H1 (cell line): ENCODE measurements around the gene GSDMA. TPM values are rescaled to one million over a fixed set of nuclear protein-coding genes. Genes with fewer than 3 reads are reported as not detected.

Experiments used
- CTCF ChIA-PET: fragments of 300-600 bp; sonication (Branson Sonifier 250); formaldehyde crosslinking; loops from one replicate; lab custom pipeline; 2021; ENCODE audit not compliant: partially characterized antibody; lab: Charles Lee
- POLR2A ChIA-PET: fragments of 300-600 bp; sonication (Branson Sonifier 250); formaldehyde crosslinking; loops from one replicate; lab custom pipeline; 2021; ENCODE audit warnings: inconsistent platforms; ENCODE audit not compliant: partially characterized antibody; lab: Charles Lee
- DNase-seq, 2 experiments: peaks; one replicate each; pipeline versions ENCODE4 v3.0.0 to v3.0.0-alpha.2; 2010 to 2022; ENCODE audit warnings: low spot score in 2 of 2, low read depth in 1 of 2, mixed read lengths in 1 of 2
- FAIRE-seq: peaks from 2 replicates; lab custom pipeline; 2011; peaks lifted over from hg19 to GRCh38; lab: Jason Lieb, UNC
- H2AFZ ChIP-seq: 2 replicates; pipeline ENCODE4 v1.8.1; 2012; ENCODE audit warnings: low read length, inconsistent platforms
- H2AK5ac ChIP-seq: 2 replicates; pipeline ENCODE4 v1.6.1; 2013; ENCODE audit warnings: low read depth, low read length
- H2BK120ac ChIP-seq: replicated peaks from 2 replicates; pipeline ENCODE3; 2013; ENCODE audit warnings: low read depth, low read length, inconsistent platforms
- H2BK12ac ChIP-seq: 2 replicates; pipeline ENCODE4 v1.6.1; 2013; ENCODE audit warnings: low read depth, low read length
- H2BK15ac ChIP-seq: 2 replicates; pipeline ENCODE4 v1.6.1; 2013; ENCODE audit warnings: low read length
- H2BK20ac ChIP-seq: 2 replicates; pipeline ENCODE4 v1.6.1; 2013; ENCODE audit warnings: low read length
- H2BK5ac ChIP-seq: 2 replicates; pipeline ENCODE4 v1.6.1; 2013; ENCODE audit warnings: low read depth, low read length
- H3K14ac ChIP-seq: 2 replicates; pipeline ENCODE4 v1.6.1; 2013; ENCODE audit warnings: inconsistent platforms; ENCODE audit not compliant: insufficient read length
- H3K18ac ChIP-seq: 2 replicates; pipeline ENCODE4 v1.6.1; 2013; ENCODE audit warnings: low read length; ENCODE audit errors: extremely low read depth
- H3K23ac ChIP-seq: 2 replicates; pipeline ENCODE4 v1.6.1; 2013; ENCODE audit warnings: inconsistent platforms; ENCODE audit not compliant: insufficient read length
- H3K23me2 ChIP-seq: 2 replicates; pipeline ENCODE4 v1.6.1; 2013; ENCODE audit warnings: low read depth, low read length
- H3K27ac ChIP-seq: 2 replicates; pipeline ENCODE4 v1.6.1; 2011; ENCODE audit warnings: low read depth, low read length, inconsistent platforms
- H3K27me3 ChIP-seq, 4 experiments: replicated peaks in 1 of 4; 1 replicate in 1 of 4; 2 replicates in 3 of 4; pipeline versions ENCODE4 v1.6.1 to v1.8.1; 2011 to 2013; ENCODE audit warnings: low read length in 3 of 4, mild to moderate bottlenecking in 3 of 4, inconsistent platforms in 2 of 4, mixed read lengths in 2 of 4, moderate library complexity in 1 of 4; ENCODE audit not compliant: control insufficient read depth in 3 of 4, insufficient read depth in 3 of 4; ENCODE audit errors: extremely low read depth in 1 of 4
- H3K36me3 ChIP-seq, 4 experiments: 2 replicates each; pipeline versions ENCODE4 v1.6.1 to v1.8.1; 2011 to 2013; ENCODE audit warnings: mild to moderate bottlenecking in 4 of 4, low read length in 3 of 4, moderate library complexity in 2 of 4, control low read depth in 1 of 4, inconsistent platforms in 1 of 4; ENCODE audit not compliant: insufficient read depth in 4 of 4, control insufficient read depth in 2 of 4
- H3K4ac ChIP-seq: replicated peaks from 2 replicates; pipeline ENCODE3; 2013; ENCODE audit warnings: low read length, low read depth, mixed read lengths, inconsistent platforms; ENCODE audit not compliant: insufficient read length
- H3K4me1 ChIP-seq, 4 experiments: replicated peaks in 1 of 4; 1 replicate in 1 of 4; 2 replicates in 3 of 4; pipeline versions ENCODE4 v1.6.1 to v1.8.1; 2011 to 2013; ENCODE audit warnings: low read length in 3 of 4, inconsistent platforms in 2 of 4, mixed read lengths in 1 of 4; ENCODE audit not compliant: insufficient read depth in 4 of 4, control insufficient read depth in 3 of 4
- H3K4me2 ChIP-seq, 2 experiments: 2 replicates each; pipeline versions ENCODE4 v1.6.1 to v1.8.1; 2011 to 2013; ENCODE audit warnings: low read depth in 2 of 2, low read length in 2 of 2, control low read depth in 1 of 2, inconsistent platforms in 1 of 2, mild to moderate bottlenecking in 1 of 2; ENCODE audit not compliant: insufficient read depth in 1 of 2
- H3K4me3 ChIP-seq, 4 experiments: fragments of 200-600, 300-600 bp in 1 of 4; sonication (generic), shearing (Covaris generic), sonication (Bioruptor Twin) in 1 of 4; 2 replicates each; pipeline versions ENCODE4 v1.5.1 to v1.8.1; 2011 to 2016; ENCODE audit warnings: low read length in 4 of 4, low read depth in 3 of 4, control low read depth in 2 of 4, inconsistent platforms in 2 of 4, mild to moderate bottlenecking in 2 of 4, mixed read lengths in 1 of 4, moderate library complexity in 1 of 4; ENCODE audit not compliant: insufficient read depth in 2 of 4; ENCODE audit errors: extremely low read depth in 1 of 4
- H3K56ac ChIP-seq: replicated peaks from 2 replicates; pipeline ENCODE3; 2013; ENCODE audit warnings: low read depth, mild to moderate bottlenecking, mixed read lengths, low read length, inconsistent platforms; ENCODE audit not compliant: insufficient read length
- H3K79me1 ChIP-seq: 2 replicates; pipeline ENCODE4 v1.6.1; 2013; ENCODE audit warnings: low read depth, low read length, control low read depth
- H3K79me2 ChIP-seq, 2 experiments: 2 replicates each; pipeline versions ENCODE4 v1.6.1 to v1.8.1; 2012 to 2013; ENCODE audit warnings: low read length in 2 of 2, mild to moderate bottlenecking in 2 of 2, inconsistent platforms in 1 of 2; ENCODE audit not compliant: insufficient read depth in 2 of 2, control insufficient read depth in 1 of 2
- H3K9ac ChIP-seq, 4 experiments: replicated peaks in 1 of 4; 1 replicate in 1 of 4; 2 replicates in 3 of 4; pipeline versions ENCODE4 v1.6.1 to v1.8.1; 2011 to 2013; ENCODE audit warnings: low read depth in 3 of 4, low read length in 3 of 4, control low read depth in 2 of 4, mild to moderate bottlenecking in 2 of 4, moderate library complexity in 2 of 4, inconsistent platforms in 1 of 4; ENCODE audit errors: extremely low read depth in 1 of 4
- H3K9me3 ChIP-seq, 2 experiments: 2 replicates each; pipeline versions ENCODE4 v1.6.1 to v1.8.1; 2012 to 2013; ENCODE audit warnings: mild to moderate bottlenecking in 2 of 2, moderate library complexity in 2 of 2, control low read depth in 1 of 2, inconsistent platforms in 1 of 2, low read depth in 1 of 2, low read length in 1 of 2, mixed read lengths in 1 of 2; ENCODE audit not compliant: insufficient read depth in 2 of 2
- H4K20me1 ChIP-seq, 2 experiments: replicated peaks in 1 of 2; 2 replicates each; pipeline versions ENCODE3 to v1.8.1; 2011 to 2013; ENCODE audit warnings: inconsistent platforms in 2 of 2, low read length in 2 of 2, mild to moderate bottlenecking in 1 of 2; ENCODE audit not compliant: insufficient read depth in 2 of 2, control insufficient read depth in 1 of 2
- H4K5ac ChIP-seq: 2 replicates; pipeline ENCODE4 v1.6.1; 2013; ENCODE audit warnings: low read length, low read depth, mixed read lengths, inconsistent platforms; ENCODE audit not compliant: insufficient read length
- H4K8ac ChIP-seq: 2 replicates; pipeline ENCODE4 v1.8.0; 2013; ENCODE audit warnings: mild to moderate bottlenecking, moderate library complexity, low read length, inconsistent platforms; ENCODE audit not compliant: insufficient read depth; ENCODE audit errors: extremely low read depth
- H4K91ac ChIP-seq: replicated peaks from 2 replicates; pipeline ENCODE3; 2013; ENCODE audit warnings: low read length, mixed read lengths, inconsistent platforms; ENCODE audit not compliant: insufficient read length
- ASH2L ChIP-seq: fragments of 200-600, 300-600 bp; sonication (generic); IDR thresholded peaks from one replicate; pipeline ENCODE4 v1.7.1; 2017; ENCODE audit warnings: low read length
- BACH1 ChIP-seq: IDR thresholded peaks from 2 replicates; pipeline ENCODE4 v1.6.1; 2012; ENCODE audit warnings: low read length, improper control_type of control experiment
- CBX8 ChIP-seq: fragments of 300-800, 300-1000 bp; sonication (generic); IDR thresholded peaks from 2 replicates; pipeline ENCODE4 v1.7.1; 2016; ENCODE audit warnings: low read depth, low read length, borderline replicate concordance
- CTBP2 ChIP-seq: IDR thresholded peaks from 2 replicates; pipeline ENCODE4 v1.7.0; 2011; ENCODE audit warnings: borderline replicate concordance, mild to moderate bottlenecking, moderate library complexity, mixed read lengths, low read length; ENCODE audit not compliant: insufficient read depth, insufficient read length
- EZH2 ChIP-seq: fragments of 200-600 bp; sonication (generic); IDR thresholded peaks from 2 replicates; pipeline ENCODE4 v1.7.1; 2012; ENCODE audit warnings: low read depth, mild to moderate bottlenecking, moderate library complexity, low read length, inconsistent platforms; ENCODE audit not compliant: severe bottlenecking
- KDM1A ChIP-seq: fragments of 200-600, 300-600 bp; sonication (generic); IDR thresholded peaks from 2 replicates; pipeline ENCODE4 v1.7.1; 2016; ENCODE audit warnings: mild to moderate bottlenecking, low read length, borderline replicate concordance
- MAFK ChIP-seq: IDR thresholded peaks from 2 replicates; pipeline ENCODE4 v1.6.1; 2012; ENCODE audit warnings: low read depth, mild to moderate bottlenecking, improper control_type of control experiment, low read length
- PHF8 ChIP-seq: fragments of 200-600 bp; sonication (generic); conservative IDR thresholded peaks from 2 replicates; pipeline ENCODE4 v1.7.1; 2012; ENCODE audit warnings: low read depth, mild to moderate bottlenecking, inconsistent platforms, low read length, moderate library complexity
- POLR2AphosphoS5 ChIP-seq: IDR thresholded peaks from 2 replicates; pipeline ENCODE4 v1.6.1; 2011; ENCODE audit warnings: low read depth, low read length
- POU5F1 ChIP-seq: IDR thresholded peaks from 2 replicates; pipeline ENCODE4 v1.6.1; 2011; ENCODE audit warnings: low read depth, mild to moderate bottlenecking, low read length, moderate library complexity
- RAD21 ChIP-seq, 2 experiments: IDR thresholded peaks in 1 of 2; conservative IDR thresholded peaks in 1 of 2; 2 replicates each; pipeline ENCODE4 v1.6.1; 2011; ENCODE audit warnings: low read depth in 2 of 2, low read length in 2 of 2, improper control_type of control experiment in 1 of 2, inconsistent platforms in 1 of 2, mild to moderate bottlenecking in 1 of 2, moderate library complexity in 1 of 2
- SAP30 ChIP-seq: fragments of 300-600 bp; sonication (generic); IDR thresholded peaks from 2 replicates; pipeline ENCODE4 v1.7.1; 2012; ENCODE audit warnings: low read length, moderate library complexity, mild to moderate bottlenecking, inconsistent platforms; ENCODE audit not compliant: insufficient read depth, insufficient replicate concordance
- SP4 ChIP-seq: IDR thresholded peaks from 2 replicates; pipeline ENCODE4 v1.6.1; 2012; ENCODE audit warnings: low read length, inconsistent platforms
- WGBS, 2 experiments: shearing (Covaris generic) in 1 of 2; methylation state at CpG; one replicate each; pipeline versions ENCODE4 v1.1.6 to v1.1.7; 2013 to 2015; ENCODE audit warnings: low lambda C conversion rate in 2 of 2, mixed read lengths in 2 of 2, inconsistent platforms in 1 of 2, low coverage in 1 of 2, missing lambda C conversion rate in 1 of 2; ENCODE audit not compliant: insufficient replicate concordance in 2 of 2, insufficient coverage in 1 of 2, insufficient read length in 1 of 2; ENCODE audit errors: extremely low coverage in 1 of 2, missing lambda C conversion rate in 1 of 2; 5-methylcytosine and 5-hydroxymethylcytosine counted together
- polyA plus RNA-seq, 7 experiments: library from polyadenylated mRNA; depleted of rRNA in 3 of 7; stranded (reverse) in 5 of 7; unstranded in 2 of 7; fragments of >200 nt in 5 of 7; fragments of 200-250 nt in 2 of 7; gene quantifications; 1 replicate in 5 of 7; 2 replicates in 1 of 7; 4 replicates in 1 of 7; pipeline versions ENCODE4 v1.2.1 to v1.2.3, GENCODE V29; 2011 to 2013; ENCODE audit warnings: missing spikeins in 2 of 7, mixed read lengths in 2 of 7
- total RNA-seq: library from RNA; stranded (reverse); fragmentation: NEBNext Ultra II Directional; extraction: Animal tissue kit (Norgen Biotek cat#: 25700); gene quantifications from 2 replicates; pipeline ENCODE4 v1.2.1, GENCODE V29; 2021

The GSDMA gene
- total and polyA plus RNA-seq, 2 of the 8 experiments (the other 6 are each of a cell fraction or from before 2014, with no cell fraction given) = 0.03 TPM; not detected in 1

- H3K14ac ChIP-seq = no peak overlapping the region
- no peak overlapping the region for H2BK12ac ChIP-seq
- no peak overlapping the region for H2BK20ac ChIP-seq
- H2BK5ac ChIP-seq = no peak overlapping the region
- no peaks in the 10 kb centered on the region for H3K79me2 ChIP-seq
- H3K9me3 ChIP-seq = no peaks in the 10 kb centered on the region
- H3K79me1 ChIP-seq = no peaks in the 10 kb centered on the region
- WGBS, 2 experiments = 94% methylated on average over 14 of the region's 14 CpGs; no CpG with 5 or more reads in 1 of the 2 experiments
- no peak for DNase-seq
- no peak overlapping the region for H2BK120ac ChIP-seq
- H3K4me2 ChIP-seq = no peak overlapping the region
- H3K9ac ChIP-seq = no peak overlapping the region
- H3K23ac ChIP-seq = no peak overlapping the region
- H2AK5ac ChIP-seq = no peak overlapping the region
- H4K91ac ChIP-seq = no peak overlapping the region
- no peaks in the 10 kb centered on the region for H3K36me3 ChIP-seq
- no peak for FAIRE-seq
- H3K27me3 ChIP-seq = no peaks in the 10 kb centered on the region
- no peaks in the 10 kb centered on the region for H4K20me1 ChIP-seq
- no peak overlapping the region for H3K27ac ChIP-seq
- H2AFZ ChIP-seq = no peak overlapping the region
- no peak overlapping the region for H3K56ac ChIP-seq
- no peak overlapping the region for H3K4ac ChIP-seq
- H2BK15ac ChIP-seq = no peak overlapping the region
- H3K4me3 ChIP-seq = no peak overlapping the region
- CTCF ChIA-PET = interaction anchor here (0.6 to 5.9 kb wide), 3 partner anchors 14 to 65 kb away, joined by 3 to 28 read pairs (median 4); no protein-coding TSS in a partner anchor
- H3K23me2 ChIP-seq = no peaks in the 10 kb centered on the region
- no peak overlapping the region for H4K8ac ChIP-seq
- POLR2A ChIA-PET = no interaction called here
- H3K4me1 ChIP-seq = peaks cover 0 to 7% (median 1%) of the 10 kb centered on the region in 4 experiments; a peak in 5 of 7 replicates
- H3K18ac ChIP-seq = no peak overlapping the region
- no peak overlapping the region for H4K5ac ChIP-seq
- no peak for TF ChIP-seq BACH1
- no peak for TF ChIP-seq KDM1A
- TF ChIP-seq SP4 = no peak
- TF ChIP-seq SAP30 = no peak
- TF ChIP-seq CBX8 = no peak
- no peak for TF ChIP-seq MAFK
- TF ChIP-seq POU5F1 = no peak
- no peak for TF ChIP-seq PHF8
- TF ChIP-seq CTBP2 = no peak
- no peak for TF ChIP-seq RAD21 (IDR thresholded peaks at IDR 0.05 in 1 of 2, conservative IDR thresholded peaks at IDR 0.05 in 1 of 2; ENCODE audit: low read depth in 2 of 2, low read length in 2 of 2)
- TF ChIP-seq POLR2AphosphoS5 = no peak
- TF ChIP-seq EZH2 = no peak
- no peak for TF ChIP-seq ASH2L
Observed at GRCh38 chr17:39943702-39944392, 19.0 kb upstream of the GSDMA start.
